Spleen (tissue), 11 donors: ENCODE measurements around the gene TMED4. TPM values are rescaled to one million over a fixed set of nuclear protein-coding genes. Genes with fewer than 3 reads are reported as not detected.
A peak's percentile ranks its signal among the peaks of the same experiment; 100 is the strongest.

Source experiments
- DNase-seq: peaks from one replicate; pipeline ENCODE4 v3.0.0-alpha.2; 2020
- H3K27ac ChIP-seq, 8 donors: fragments of 200-600 bp; sonication (generic) in 7 of 8; 1 replicate in 4 of 8; 2 replicates in 4 of 8; pipeline versions ENCODE4 v1.5.0 to v1.8.0; 2016 to 2021; ENCODE audit warnings: inconsistent platforms in 4 of 8, mild to moderate bottlenecking in 4 of 8, moderate library complexity in 1 of 8
- H3K27me3 ChIP-seq, 7 donors: fragments of 200-600 bp; sonication (generic) in 6 of 7; replicated peaks in 1 of 7; 1 replicate in 4 of 7; 2 replicates in 3 of 7; pipeline versions ENCODE4 v1.5.0 to v1.8.0; 2016 to 2021; ENCODE audit warnings: inconsistent platforms in 3 of 7, mild to moderate bottlenecking in 1 of 7
- H3K36me3 ChIP-seq, 6 donors: fragments of 200-600 bp; sonication (generic) in 5 of 6; 1 replicate in 4 of 6; 2 replicates in 2 of 6; pipeline versions ENCODE4 v1.5.0 to v1.8.0; 2016 to 2021; ENCODE audit warnings: inconsistent platforms in 2 of 6
- H3K4me1 ChIP-seq, 6 donors: fragments of 200-600 bp; sonication (generic) in 5 of 6; 1 replicate in 3 of 6; 2 replicates in 3 of 6; pipeline versions ENCODE4 v1.5.0 to v1.8.0; 2016 to 2021; ENCODE audit warnings: inconsistent platforms in 3 of 6
- H3K4me3 ChIP-seq, 8 donors: fragments of 200-600 bp; sonication (generic) in 7 of 8; 1 replicate in 4 of 8; 2 replicates in 4 of 8; pipeline versions ENCODE4 v1.5.0 to v1.8.0; 2016 to 2021; ENCODE audit warnings: inconsistent platforms in 4 of 8, mild to moderate bottlenecking in 4 of 8, moderate library complexity in 2 of 8
- H3K9me3 ChIP-seq, 8 donors: fragments of 200-600 bp; sonication (generic) in 7 of 8; 1 replicate in 4 of 8; 2 replicates in 4 of 8; pipeline versions ENCODE4 v1.5.0 to v1.8.0; 2016 to 2021; ENCODE audit warnings: inconsistent platforms in 4 of 8
- POLR2A ChIP-seq, 3 donors: fragments of 450-650 bp; IDR thresholded peaks; one replicate each; pipeline ENCODE4 v1.5.1; 2017; ENCODE audit warnings: antibody characterized with exemption in 3 of 3, mild to moderate bottlenecking in 1 of 3
- POLR2AphosphoS5 ChIP-seq, 3 donors: sonication (generic); formaldehyde crosslinking; IDR thresholded peaks; one replicate each; pipeline ENCODE4 v1.5.1; 2017; ENCODE audit warnings: antibody characterized with exemption in 3 of 3
- WGBS, 5 donors: extraction: QIAGEN DNeasy Blood & Tissue Kit in 3 of 5; methylation state at CpG; one replicate each; pipeline versions ENCODE4 v1.1.5 to v1.1.7; 2013 to 2018; 5-methylcytosine and 5-hydroxymethylcytosine counted together
- intact Hi-C: fragments of 100-400 bp; cut with DNase I; formaldehyde crosslinking; loops from one replicate; pipeline ENCODE4 v1.15.0; 2023; ENCODE audit warnings: low total_unique reads
- polyA plus RNA-seq, 3 donors: library from polyadenylated mRNA; stranded (reverse); fragments of 200-250 nt; gene quantifications; one replicate each; pipeline ENCODE4 v1.2.1, GENCODE V29; 2013
- total RNA-seq, 7 donors: library from RNA; depleted of rRNA in 3 of 7; stranded (reverse); fragments of >200 nt in 3 of 7; fragmentation: NEBNext Ultra II Directional in 4 of 7; extraction: Animal tissue kit (Norgen Biotek cat#: 25700) in 4 of 7; gene quantifications; one replicate each; pipeline versions ENCODE4 v1.1.0 to v1.2.1, GENCODE V29; 2016 to 2021
- TF ChIP-seq, protein P1 (sequence below), 11 experiments: fragments of 200-600 bp in 7 of 11; fragments of 450-650 bp in 4 of 11; sonication (generic) in 4 of 11; IDR thresholded peaks in 8 of 11; conservative IDR thresholded peaks in 3 of 11; 1 replicate in 7 of 11; 2 replicates in 4 of 11; pipeline versions ENCODE4 v1.4.0 to v1.8.0; 2016 to 2021; ENCODE audit warnings: antibody characterized with exemption in 11 of 11, inconsistent platforms in 4 of 11, mild to moderate bottlenecking in 1 of 11
- donor health status: healthy with polysubstance abuse.
- donor health status: DM: no; HTN: no; CAD: no; lungs with moderate emphysema.
- donor health status: DM: no; HTN: no; CAD: no.
- donor health status: Bipolar disorder and iron deficiency.
- donor health status: healthy.
- donor health status: DM: no; HTN: no; CAD: no.
- donor health status: DM: yes; HTN: yes; CAD: no.

The TMED4 gene
- total and polyA plus RNA-seq, 10 donors, result 26.1 to 105 (median 59.6) TPM

DNA sequence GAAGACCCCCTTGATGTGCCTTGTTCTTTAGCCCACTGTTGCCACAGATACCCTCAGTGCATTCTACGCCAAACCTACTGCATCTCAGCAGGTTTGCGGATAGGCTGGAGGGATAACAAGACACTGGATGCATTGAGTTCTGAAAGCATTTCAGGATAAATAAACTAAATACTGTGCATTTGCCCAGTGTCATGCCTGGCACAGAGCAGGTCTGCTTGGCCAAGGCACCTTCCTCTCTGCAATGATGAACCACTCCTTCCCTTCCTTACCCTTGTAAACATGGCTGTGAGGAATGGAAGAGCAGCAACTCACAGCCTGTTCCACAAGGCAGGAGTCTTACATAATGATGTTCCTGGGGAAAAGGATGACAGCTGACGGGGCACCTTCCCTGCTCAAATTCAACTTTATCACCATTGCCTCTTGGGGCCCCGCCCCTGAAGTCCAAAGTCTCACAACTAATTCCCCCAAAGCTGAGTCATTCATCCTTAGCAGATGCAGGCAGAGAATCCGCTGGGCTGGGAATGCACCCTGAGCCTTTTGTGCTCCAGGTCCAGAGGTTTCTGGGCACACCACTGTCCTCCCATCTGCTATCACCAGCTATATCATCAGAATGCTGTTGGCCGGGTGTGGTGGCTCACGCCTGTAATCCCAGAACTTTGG, 19.9 kb downstream of the TMED4 start:
- no peaks in the 10 kb centered on the region for H3K27me3 ChIP-seq
- no peak for TF ChIP-seq POLR2AphosphoS5 (IDR thresholded peaks at IDR 0.05)
- TF ChIP-seq, protein P1, sequence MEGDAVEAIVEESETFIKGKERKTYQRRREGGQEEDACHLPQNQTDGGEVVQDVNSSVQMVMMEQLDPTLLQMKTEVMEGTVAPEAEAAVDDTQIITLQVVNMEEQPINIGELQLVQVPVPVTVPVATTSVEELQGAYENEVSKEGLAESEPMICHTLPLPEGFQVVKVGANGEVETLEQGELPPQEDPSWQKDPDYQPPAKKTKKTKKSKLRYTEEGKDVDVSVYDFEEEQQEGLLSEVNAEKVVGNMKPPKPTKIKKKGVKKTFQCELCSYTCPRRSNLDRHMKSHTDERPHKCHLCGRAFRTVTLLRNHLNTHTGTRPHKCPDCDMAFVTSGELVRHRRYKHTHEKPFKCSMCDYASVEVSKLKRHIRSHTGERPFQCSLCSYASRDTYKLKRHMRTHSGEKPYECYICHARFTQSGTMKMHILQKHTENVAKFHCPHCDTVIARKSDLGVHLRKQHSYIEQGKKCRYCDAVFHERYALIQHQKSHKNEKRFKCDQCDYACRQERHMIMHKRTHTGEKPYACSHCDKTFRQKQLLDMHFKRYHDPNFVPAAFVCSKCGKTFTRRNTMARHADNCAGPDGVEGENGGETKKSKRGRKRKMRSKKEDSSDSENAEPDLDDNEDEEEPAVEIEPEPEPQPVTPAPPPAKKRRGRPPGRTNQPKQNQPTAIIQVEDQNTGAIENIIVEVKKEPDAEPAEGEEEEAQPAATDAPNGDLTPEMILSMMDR (IDR thresholded peaks at IDR 0.05 in 8 of 11, conservative IDR thresholded peaks at IDR 0.05 in 3 of 11), result no peak
- no peak for TF ChIP-seq POLR2A (IDR thresholded peaks at IDR 0.05)
- peaks cover 0 to 42% (median 36%) of the 10 kb centered on the region in 6 donors for H3K36me3 ChIP-seq
- peaks cover 0 to 21% (median 9%) of the 10 kb centered on the region in 6 donors for H3K4me1 ChIP-seq
- 83 to 91% (median 87%) methylated on average over 7 of the region's 7 CpGs for WGBS, 5 donors
- no peaks in the 10 kb centered on the region for H3K9me3 ChIP-seq
- H3K4me3 ChIP-seq, result no peak overlapping the region
- intact Hi-C loops, result loop anchor here (10.0 kb wide), 1 partner anchor 327 kb away; no protein-coding TSS in a partner anchor
- H3K27ac ChIP-seq, result no peak overlapping the region
- DNase-seq, result peak; percentile 40

DNA sequence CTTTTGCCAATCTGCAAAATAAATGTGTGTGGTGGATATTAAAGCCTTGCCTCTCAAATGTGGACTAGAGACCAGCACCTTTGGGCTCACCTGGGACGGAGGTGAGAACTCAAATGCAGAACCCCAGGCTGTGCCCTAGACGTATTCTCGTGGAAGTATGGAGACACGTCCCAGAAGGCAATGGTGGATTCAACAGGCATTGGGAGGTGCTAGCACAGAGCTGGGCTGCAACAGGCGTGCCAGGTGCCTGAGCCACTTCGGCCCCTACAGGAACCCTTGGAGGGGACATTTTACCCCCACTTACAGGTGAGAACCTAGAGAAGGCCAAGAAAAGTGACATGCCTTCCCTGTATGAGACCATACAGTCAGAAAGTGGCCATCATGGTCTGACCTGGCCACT, 20.6 kb downstream of the TMED4 start:
- Histone ChIP-seq H3K9me3 (no peaks in the 10 kb centered on the region), H3K36me3 (peaks cover 0 to 36% (median 30%) of the 10 kb centered on the region in 6 donors), H3K4me1 (peaks cover 0 to 16% (median 9%) of the 10 kb centered on the region in 6 donors), H3K27ac (no peak overlapping the region), H3K27me3 (no peaks in the 10 kb centered on the region), H3K4me3 (no peak overlapping the region)
- intact Hi-C loops, result loop anchor here (10.0 kb wide), 1 partner anchor 327 kb away; no protein-coding TSS in a partner anchor
- peak in 1 of 3 donors; percentile 47 for TF ChIP-seq POLR2AphosphoS5 (IDR thresholded peaks at IDR 0.05)
- TF ChIP-seq, protein P1 (IDR thresholded peaks at IDR 0.05 in 8 of 11, conservative IDR thresholded peaks at IDR 0.05 in 3 of 11), result no peak
- peak; percentile 18 for DNase-seq
- 81 to 90% (median 88%) methylated on average over 6 of the region's 6 CpGs for WGBS, 5 donors

DNA sequence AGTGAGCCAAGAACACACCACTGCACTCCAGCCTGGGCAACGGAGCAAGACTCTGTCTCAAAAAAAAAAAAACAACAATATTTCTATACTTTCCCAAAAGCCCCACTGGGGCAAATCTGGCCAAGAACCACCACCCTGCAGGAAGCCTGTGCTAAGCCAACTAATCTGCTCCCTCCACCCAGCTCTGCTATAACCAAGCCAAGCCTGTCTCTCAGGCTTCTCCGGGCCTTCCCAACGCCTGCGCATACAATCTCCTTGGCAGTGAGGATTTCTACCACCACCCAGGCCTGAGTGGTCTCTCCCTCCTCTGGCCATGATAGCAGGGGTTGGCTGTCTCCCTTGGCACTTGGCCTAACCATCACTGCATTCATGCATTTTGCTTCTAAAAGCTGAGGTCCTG, 22.5 kb downstream of the TMED4 start:
- DNase-seq, result peak; percentile 17
- Histone ChIP-seq H3K27me3 (no peaks in the 10 kb centered on the region), H3K27ac (no peak overlapping the region), H3K4me3 (no peak overlapping the region), H3K36me3 (peaks cover 0 to 16% (median 10%) of the 10 kb centered on the region in 6 donors), H3K9me3 (no peaks in the 10 kb centered on the region), H3K4me1 (no peaks in the 10 kb centered on the region)
- TF ChIP-seq, protein P1 (IDR thresholded peaks at IDR 0.05 in 8 of 11, conservative IDR thresholded peaks at IDR 0.05 in 3 of 11), result no peak
- TF ChIP-seq POLR2A (IDR thresholded peaks at IDR 0.05), result no peak
- no peak for TF ChIP-seq POLR2AphosphoS5 (IDR thresholded peaks at IDR 0.05)
- 91 to 100% (median 95%) methylated on average over 4 of the region's 4 CpGs for WGBS, 5 donors
- intact Hi-C loops, result no loop called here

DNA sequence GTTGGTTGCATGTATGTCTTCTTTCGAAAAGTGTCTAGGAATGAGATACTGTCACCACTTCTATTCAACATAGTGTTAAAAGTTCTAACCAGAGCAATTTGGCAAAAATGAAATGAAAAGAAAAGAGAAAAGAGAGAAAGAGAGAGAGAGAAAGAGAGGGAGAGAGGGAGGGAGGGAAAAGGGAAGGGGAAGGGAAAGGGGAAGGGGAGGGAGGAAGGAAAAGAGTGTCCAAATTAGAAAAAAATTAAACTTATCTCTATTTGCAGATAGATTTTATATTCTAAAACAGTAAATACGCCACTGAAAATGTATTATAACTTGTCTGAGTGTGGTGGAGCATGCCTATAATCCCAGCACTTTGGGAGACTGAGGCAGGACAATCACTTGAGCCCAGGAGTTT, 24.5 kb downstream of the TMED4 start:
- TF ChIP-seq POLR2A (IDR thresholded peaks at IDR 0.05) (no peak), POLR2AphosphoS5 (IDR thresholded peaks at IDR 0.05) (no peak)
- TF ChIP-seq, protein P1 (IDR thresholded peaks at IDR 0.05 in 8 of 11, conservative IDR thresholded peaks at IDR 0.05 in 3 of 11), result no peak
- no peaks in the 10 kb centered on the region for H3K4me1 ChIP-seq
- H3K4me3 ChIP-seq, result no peak overlapping the region
- intact Hi-C loops, result no loop called here
- DNase-seq, result no peak
- H3K36me3 ChIP-seq, result no peaks in the 10 kb centered on the region
- no peak overlapping the region for H3K27ac ChIP-seq
- no peaks in the 10 kb centered on the region for H3K27me3 ChIP-seq
- 84 to 93% (median 91%) methylated on average over 2 of the region's 2 CpGs for WGBS, 5 donors
- H3K9me3 ChIP-seq, result no peaks in the 10 kb centered on the region
